Esophagus muscularis mucosa (tissue), 4 donors: ENCODE measurements around the gene TEKTIP1. TPM values are rescaled to one million over a fixed set of nuclear protein-coding genes. Genes with fewer than 3 reads are reported as not detected.
"Not testable (repeated sequence)": the region's sequence is repeated elsewhere in the genome, so short reads cannot be mapped to it uniquely, and the experiment has no call there.

ENCODE experiments used
- DNase-seq: peaks from one replicate; pipeline ENCODE4 v3.0.0-alpha.2; 2017; ENCODE audit errors: extremely low spot score
- H3K27ac ChIP-seq, 4 donors: fragments of 200-600 bp; sonication (generic); replicated peaks in 1 of 4; 1 replicate in 3 of 4; 2 replicates in 1 of 4; pipeline ENCODE4 v1.5.1; 2016 to 2019; ENCODE audit warnings: mild to moderate bottlenecking in 1 of 4
- H3K27me3 ChIP-seq, 4 donors: fragments of 200-600 bp; sonication (generic); one replicate each; pipeline versions ENCODE4 v1.5.1 to v1.6.0; 2016 to 2019
- H3K36me3 ChIP-seq, 4 donors: fragments of 200-600 bp; sonication (generic); one replicate each; pipeline ENCODE4 v1.5.1; 2016 to 2019
- H3K4me1 ChIP-seq, 4 donors: fragments of 200-600 bp; sonication (generic); one replicate each; pipeline ENCODE4 v1.5.1; 2016 to 2019
- H3K4me3 ChIP-seq, 4 donors: fragments of 200-600 bp; sonication (generic); 1 replicate in 2 of 4; 2 replicates in 2 of 4; pipeline ENCODE4 v1.5.1; 2016 to 2019; ENCODE audit warnings: mild to moderate bottlenecking in 4 of 4, moderate library complexity in 1 of 4
- H3K9me3 ChIP-seq, 4 donors: fragments of 200-600 bp; sonication (generic); 1 replicate in 3 of 4; 2 replicates in 1 of 4; pipeline ENCODE4 v1.5.1; 2016 to 2019
- EP300 ChIP-seq: sonication (generic); formaldehyde crosslinking; IDR thresholded peaks from one replicate; pipeline ENCODE4 v1.6.1; 2017; ENCODE audit warnings: antibody characterized with exemption
- POLR2A ChIP-seq: fragments of 450-650 bp; IDR thresholded peaks from one replicate; pipeline ENCODE4 v1.6.1; 2017; ENCODE audit warnings: antibody characterized with exemption, moderate library complexity, mild to moderate bottlenecking, low read depth
- POLR2AphosphoS5 ChIP-seq, 2 donors: sonication (generic); formaldehyde crosslinking; IDR thresholded peaks; one replicate each; pipeline ENCODE4 v1.6.1; 2017; ENCODE audit warnings: antibody characterized with exemption in 2 of 2
- WGBS: methylation state at CpG from one replicate; pipeline ENCODE4 v1.1.5; 2018; 5-methylcytosine and 5-hydroxymethylcytosine counted together
- intact Hi-C: fragments of 100-400 bp; cut with DNase I; formaldehyde crosslinking; loops from one replicate; pipeline ENCODE4 v1.15.1; 2023
- total RNA-seq, 4 donors: library from RNA; depleted of rRNA; stranded (reverse); fragments of >200 nt; gene quantifications; one replicate each; pipeline versions ENCODE4 v1.1.0 to v1.2.1, GENCODE V29; 2016
- TF ChIP-seq, protein P1 (sequence below), 3 experiments: fragments of 200-600 bp in 2 of 3; fragments of 450-650 bp in 1 of 3; sonication (generic) in 2 of 3; IDR thresholded peaks; one replicate each; pipeline ENCODE4 v1.5.1; 2017 to 2019; ENCODE audit warnings: antibody characterized with exemption in 3 of 3, mild to moderate bottlenecking in 2 of 3, moderate library complexity in 1 of 3

TEKTIP1 gene
- total RNA-seq, 4 donors from 2014 or later, result not detected

DNA sequence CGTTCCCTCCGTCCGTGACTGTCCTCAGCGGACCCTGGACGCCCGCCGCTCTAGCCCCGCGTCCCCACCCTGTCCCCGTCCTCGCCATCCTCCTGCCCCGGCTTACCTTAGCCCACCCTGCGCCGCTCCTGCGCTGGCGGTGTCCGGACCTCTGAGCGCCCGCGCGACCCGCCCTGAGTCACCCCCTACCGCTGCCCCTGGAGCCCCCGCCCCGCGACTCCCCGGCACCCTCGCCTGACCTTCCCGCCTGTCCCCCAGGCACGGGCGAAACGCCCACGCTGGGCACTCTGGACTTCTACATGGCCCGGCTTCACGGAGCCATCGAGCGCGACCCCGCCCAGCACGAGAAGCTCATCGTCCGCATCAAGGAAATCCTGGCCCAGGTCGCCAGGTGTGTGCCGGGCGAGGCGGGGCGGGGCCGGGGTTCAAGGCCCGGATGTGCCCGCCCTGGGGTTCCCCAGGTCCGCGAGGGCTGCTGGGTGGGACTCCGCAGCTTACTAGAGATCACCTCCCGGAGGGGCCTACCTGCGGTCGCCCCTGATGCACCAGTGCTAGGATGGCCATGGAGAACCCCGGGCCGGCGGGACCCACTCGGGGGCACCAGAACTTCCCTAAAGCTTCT lies 38.9 kb downstream of the TEKTIP1 start:
- WGBS, result 94% methylated on average over 39 of the region's 60 CpGs
- intact Hi-C loops, result loop anchor here (5.0 kb wide), 1 partner anchor 39 kb away; no protein-coding TSS in a partner anchor

DNA sequence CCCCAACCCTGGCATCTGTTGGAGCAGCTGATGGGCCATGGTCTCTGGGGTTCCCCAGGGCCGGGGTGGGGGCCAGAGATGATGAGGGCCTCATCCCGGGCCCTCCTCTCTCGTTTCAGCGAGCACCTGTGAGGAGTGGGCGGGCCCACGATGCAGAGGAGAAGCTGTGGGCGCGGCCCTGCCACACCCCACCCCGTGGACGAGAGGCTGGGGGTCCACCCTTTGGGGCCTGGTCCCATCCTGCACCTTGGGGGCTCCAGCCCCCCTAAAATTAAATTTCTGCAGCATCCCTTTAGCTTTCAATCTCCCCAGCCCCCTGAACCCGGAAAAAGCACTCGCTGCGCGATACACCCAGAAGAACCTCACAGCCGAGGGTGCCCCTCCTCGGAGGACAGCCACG lies 39.4 kb downstream of the TEKTIP1 start:
- TF ChIP-seq, protein P1, sequence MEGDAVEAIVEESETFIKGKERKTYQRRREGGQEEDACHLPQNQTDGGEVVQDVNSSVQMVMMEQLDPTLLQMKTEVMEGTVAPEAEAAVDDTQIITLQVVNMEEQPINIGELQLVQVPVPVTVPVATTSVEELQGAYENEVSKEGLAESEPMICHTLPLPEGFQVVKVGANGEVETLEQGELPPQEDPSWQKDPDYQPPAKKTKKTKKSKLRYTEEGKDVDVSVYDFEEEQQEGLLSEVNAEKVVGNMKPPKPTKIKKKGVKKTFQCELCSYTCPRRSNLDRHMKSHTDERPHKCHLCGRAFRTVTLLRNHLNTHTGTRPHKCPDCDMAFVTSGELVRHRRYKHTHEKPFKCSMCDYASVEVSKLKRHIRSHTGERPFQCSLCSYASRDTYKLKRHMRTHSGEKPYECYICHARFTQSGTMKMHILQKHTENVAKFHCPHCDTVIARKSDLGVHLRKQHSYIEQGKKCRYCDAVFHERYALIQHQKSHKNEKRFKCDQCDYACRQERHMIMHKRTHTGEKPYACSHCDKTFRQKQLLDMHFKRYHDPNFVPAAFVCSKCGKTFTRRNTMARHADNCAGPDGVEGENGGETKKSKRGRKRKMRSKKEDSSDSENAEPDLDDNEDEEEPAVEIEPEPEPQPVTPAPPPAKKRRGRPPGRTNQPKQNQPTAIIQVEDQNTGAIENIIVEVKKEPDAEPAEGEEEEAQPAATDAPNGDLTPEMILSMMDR (IDR thresholded peaks at IDR 0.05), result no peak
- TF ChIP-seq POLR2AphosphoS5 (IDR thresholded peaks at IDR 0.05) (no peak), EP300 (no peak), POLR2A (no peak)
- H3K27ac ChIP-seq, result peak overlapping the region in 3 of 4 donors; percentile 5 to 85 (median 80)
- peaks cover 5 to 14% (median 12%) of the 10 kb centered on the region in 4 donors for H3K36me3 ChIP-seq
- H3K4me1 ChIP-seq, result peaks cover 20 to 68% (median 54%) of the 10 kb centered on the region in 4 donors
- no peaks in the 10 kb centered on the region for H3K9me3 ChIP-seq
- no peak overlapping the region for H3K4me3 ChIP-seq
- 78% methylated on average over 6 of the region's 17 CpGs for WGBS
- no peaks in the 10 kb centered on the region for H3K27me3 ChIP-seq
- intact Hi-C loops, result loop anchor here (5.0 kb wide), 1 partner anchor 39 kb away; no protein-coding TSS in a partner anchor
- no peak for DNase-seq

More for the DNA sequence above, 38.9 kb downstream of the TEKTIP1 start:
- Histone ChIP-seq H3K4me1 (peaks cover 21 to 72% (median 56%) of the 10 kb centered on the region in 4 donors), H3K27ac (peak overlapping the region; percentile 76 to 85 (median 81)), H3K27me3 (no peaks in the 10 kb centered on the region), H3K36me3 (peaks cover 5 to 14% (median 12%) of the 10 kb centered on the region in 4 donors), H3K9me3 (no peaks in the 10 kb centered on the region), H3K4me3 (no peak overlapping the region)
- no peak for TF ChIP-seq POLR2AphosphoS5 (IDR thresholded peaks at IDR 0.05)
- no peak for TF ChIP-seq POLR2A
- TF ChIP-seq, protein P1 (IDR thresholded peaks at IDR 0.05), result no peak
- no peak for TF ChIP-seq EP300
- no peak for DNase-seq

DNA sequence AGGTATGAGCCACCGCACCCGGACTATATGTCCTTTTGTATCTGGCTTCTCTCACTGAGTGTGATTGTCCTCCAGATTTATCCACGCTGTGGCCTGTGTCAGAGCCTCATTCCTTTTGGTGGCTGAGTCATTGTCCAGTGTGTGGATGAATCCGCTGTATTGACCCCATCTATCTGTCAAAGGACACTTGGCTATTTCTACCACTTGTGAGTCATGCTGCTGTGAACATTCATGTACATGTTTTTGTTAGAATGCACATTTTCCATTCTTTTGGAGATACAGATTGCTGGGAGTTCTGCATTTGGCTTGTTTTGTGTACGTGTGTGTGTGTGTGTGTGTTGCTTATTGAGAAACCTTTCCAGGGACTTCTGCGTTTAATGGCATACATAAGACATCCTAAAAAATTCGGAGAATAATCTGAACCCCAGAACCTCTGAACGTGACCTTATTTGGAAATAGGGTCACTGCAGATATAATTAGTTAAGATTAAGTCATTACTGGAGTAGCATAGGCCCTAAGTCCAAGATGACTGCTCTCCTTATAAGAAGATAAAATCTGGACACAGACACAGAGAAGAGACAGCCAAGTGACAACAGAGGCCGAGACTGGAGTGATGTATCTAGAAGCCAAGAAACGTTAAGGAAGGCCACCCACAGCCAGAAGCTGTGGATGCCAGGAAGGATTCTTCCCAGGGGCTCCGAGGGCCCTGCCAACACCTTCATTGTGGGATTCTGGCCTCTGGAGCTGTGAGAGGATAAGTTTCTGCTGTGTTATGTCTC lies 41.4 kb downstream of the TEKTIP1 start:
- DNase-seq, result no peak
- intact Hi-C loops, result no loop called here
- WGBS, result 29% methylated on average over 11 of the region's 11 CpGs
- peaks cover 13 to 53% (median 42%) of the 10 kb centered on the region in 4 donors for H3K4me1 ChIP-seq
- H3K36me3 ChIP-seq, result peaks cover 0 to 9% (median 4%) of the 10 kb centered on the region in 4 donors
- no peaks in the 10 kb centered on the region for H3K9me3 ChIP-seq
- TF ChIP-seq EP300 (no peak), POLR2AphosphoS5 (IDR thresholded peaks at IDR 0.05) (peak; percentile 33 to 48)
- H3K4me3 ChIP-seq, result no peak overlapping the region
- peak overlapping the region; percentile 61 to 85 (median 76) for H3K27ac ChIP-seq
- peaks cover 0 to 3% (median 0%) of the 10 kb centered on the region in 4 donors for H3K27me3 ChIP-seq

DNA sequence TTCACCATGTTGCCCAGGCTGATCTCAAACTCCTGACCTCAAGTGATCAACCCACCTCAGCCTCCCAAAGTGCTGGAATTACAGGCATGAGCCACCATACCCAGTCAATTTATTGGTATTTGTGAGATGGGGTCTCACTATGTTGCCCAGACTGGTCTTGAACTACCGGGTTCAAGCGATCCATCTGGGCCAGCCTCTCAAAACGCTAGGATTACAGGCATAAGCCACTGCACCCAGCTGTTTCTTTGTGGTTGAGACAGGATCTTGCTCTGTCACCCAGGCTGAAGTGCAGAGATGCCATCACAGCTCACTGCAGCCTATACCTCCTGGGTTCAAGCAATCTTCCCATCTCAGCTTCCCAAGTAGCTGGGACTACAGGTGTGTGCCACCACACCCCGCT lies 42.8 kb downstream of the TEKTIP1 start:
- H3K4me3 ChIP-seq, H3K9me3 ChIP-seq, H3K36me3 ChIP-seq, intact Hi-C loops, DNase-seq: not testable (repeated sequence)
- 85% methylated on average over 4 of the region's 4 CpGs for WGBS
- Histone ChIP-seq H3K4me1 (peaks cover 13 to 53% (median 42%) of the 10 kb centered on the region in 4 donors), H3K27ac (peak overlapping the region in 3 of 4 donors; percentile 75 to 85 (median 76)), H3K27me3 (peaks cover 0 to 15% (median 0%) of the 10 kb centered on the region in 4 donors)

DNA sequence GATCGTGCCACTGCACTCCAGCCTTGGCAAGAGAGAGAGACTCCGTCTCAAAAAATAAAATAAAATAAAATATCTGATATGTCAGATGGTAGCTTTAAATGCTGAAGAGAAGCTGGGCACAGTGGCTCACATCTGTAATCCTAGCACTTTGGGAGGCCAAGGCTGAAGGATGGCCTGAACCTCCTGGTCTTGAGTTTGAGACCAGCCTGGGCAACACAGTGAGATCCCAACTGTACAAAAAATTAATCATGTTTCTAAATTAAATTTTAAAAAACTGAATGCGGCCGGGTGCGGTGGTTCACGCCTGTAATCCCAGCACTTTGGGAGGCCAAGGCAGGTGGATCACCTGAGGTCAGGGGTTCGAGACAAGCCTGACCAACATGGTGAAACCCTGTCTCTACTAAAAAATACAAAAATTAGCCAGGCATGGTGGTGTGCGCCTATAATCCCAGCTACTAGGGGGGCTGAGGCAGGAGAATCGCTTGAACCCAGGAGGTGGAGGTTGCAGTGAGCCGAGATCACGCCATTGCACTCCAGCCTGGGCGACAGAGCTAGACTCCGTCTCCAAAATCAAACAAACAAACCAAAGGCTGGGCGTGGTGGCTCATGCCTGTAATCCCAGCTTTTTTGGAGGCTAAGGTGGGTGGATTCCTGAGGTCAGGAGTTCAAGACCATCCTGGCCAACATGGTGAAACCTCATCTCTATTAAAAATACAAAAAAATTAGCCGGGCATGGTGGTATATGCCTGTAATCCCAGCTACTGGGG lies 45.2 kb downstream of the TEKTIP1 start:
- H3K4me3 ChIP-seq, intact Hi-C loops, H3K27ac ChIP-seq, H3K36me3 ChIP-seq, DNase-seq, H3K9me3 ChIP-seq: not testable (repeated sequence)
- WGBS, result 85% methylated on average over 15 of the region's 15 CpGs
- Histone ChIP-seq H3K27me3 (peaks cover 0 to 15% (median 0%) of the 10 kb centered on the region in 4 donors), H3K4me1 (peaks cover 14 to 43% (median 41%) of the 10 kb centered on the region in 4 donors)
